GM10266 (cell line): ENCODE data around the gene KBTBD4.

Experiments used
- DNase-seq: peaks from one replicate; pipeline ENCODE4 v3.0.0; 2012; ENCODE audit errors: extremely low spot score
- TF ChIP-seq, protein P1 (sequence below): IDR thresholded peaks from 2 replicates; pipeline ENCODE4 v1.5.1; 2012; ENCODE audit warnings: mild to moderate bottlenecking, low read depth; ENCODE audit not compliant: control insufficient read depth, insufficient read depth; ENCODE audit errors: missing control alignments

KBTBD4 gene

DNA sequence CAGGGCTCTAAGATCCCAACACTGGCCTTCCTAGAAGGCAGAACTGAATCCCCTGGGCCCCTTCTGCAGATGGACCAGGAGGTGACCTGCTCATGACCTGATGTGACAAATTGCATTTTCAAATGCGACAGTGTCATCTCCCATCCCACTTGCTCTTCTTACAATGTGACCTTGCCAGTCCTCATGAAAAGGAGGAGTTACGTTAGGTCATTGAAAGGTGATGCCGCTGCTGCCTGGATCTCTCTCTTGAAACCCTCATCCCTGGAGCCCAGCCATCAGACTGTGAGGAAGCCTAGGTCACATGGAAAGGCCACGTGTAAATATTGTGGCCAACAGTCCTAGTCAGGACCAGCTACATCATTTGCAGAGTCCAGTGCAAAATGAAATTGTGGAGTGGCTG lies 21.1 kb upstream of the KBTBD4 start:
- TF ChIP-seq, protein P1, sequence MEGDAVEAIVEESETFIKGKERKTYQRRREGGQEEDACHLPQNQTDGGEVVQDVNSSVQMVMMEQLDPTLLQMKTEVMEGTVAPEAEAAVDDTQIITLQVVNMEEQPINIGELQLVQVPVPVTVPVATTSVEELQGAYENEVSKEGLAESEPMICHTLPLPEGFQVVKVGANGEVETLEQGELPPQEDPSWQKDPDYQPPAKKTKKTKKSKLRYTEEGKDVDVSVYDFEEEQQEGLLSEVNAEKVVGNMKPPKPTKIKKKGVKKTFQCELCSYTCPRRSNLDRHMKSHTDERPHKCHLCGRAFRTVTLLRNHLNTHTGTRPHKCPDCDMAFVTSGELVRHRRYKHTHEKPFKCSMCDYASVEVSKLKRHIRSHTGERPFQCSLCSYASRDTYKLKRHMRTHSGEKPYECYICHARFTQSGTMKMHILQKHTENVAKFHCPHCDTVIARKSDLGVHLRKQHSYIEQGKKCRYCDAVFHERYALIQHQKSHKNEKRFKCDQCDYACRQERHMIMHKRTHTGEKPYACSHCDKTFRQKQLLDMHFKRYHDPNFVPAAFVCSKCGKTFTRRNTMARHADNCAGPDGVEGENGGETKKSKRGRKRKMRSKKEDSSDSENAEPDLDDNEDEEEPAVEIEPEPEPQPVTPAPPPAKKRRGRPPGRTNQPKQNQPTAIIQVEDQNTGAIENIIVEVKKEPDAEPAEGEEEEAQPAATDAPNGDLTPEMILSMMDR, result no peak
- DNase-seq, result no peak

DNA sequence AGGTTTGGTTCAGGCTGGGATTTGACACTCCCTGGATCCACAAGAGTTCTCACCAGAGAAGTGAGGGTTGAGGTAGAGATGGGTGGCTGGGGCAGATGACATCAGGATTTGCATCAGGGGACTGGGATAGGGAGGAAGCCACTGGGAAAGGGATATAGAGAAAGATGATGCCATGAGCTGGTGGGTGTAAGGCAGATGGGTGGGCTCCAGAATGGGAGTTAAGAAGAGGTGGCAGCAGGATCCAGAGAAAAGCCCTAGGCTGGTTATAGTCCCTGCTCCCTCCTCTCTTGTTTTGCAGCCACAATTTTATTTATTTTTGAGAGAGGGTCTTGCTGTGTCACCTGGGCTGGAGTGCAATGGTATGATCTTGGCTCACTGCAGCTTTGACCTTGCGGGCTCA lies 17.2 kb upstream of the KBTBD4 start:
- DNase-seq, result no peak
- TF ChIP-seq, protein P1, result no peak

DNA sequence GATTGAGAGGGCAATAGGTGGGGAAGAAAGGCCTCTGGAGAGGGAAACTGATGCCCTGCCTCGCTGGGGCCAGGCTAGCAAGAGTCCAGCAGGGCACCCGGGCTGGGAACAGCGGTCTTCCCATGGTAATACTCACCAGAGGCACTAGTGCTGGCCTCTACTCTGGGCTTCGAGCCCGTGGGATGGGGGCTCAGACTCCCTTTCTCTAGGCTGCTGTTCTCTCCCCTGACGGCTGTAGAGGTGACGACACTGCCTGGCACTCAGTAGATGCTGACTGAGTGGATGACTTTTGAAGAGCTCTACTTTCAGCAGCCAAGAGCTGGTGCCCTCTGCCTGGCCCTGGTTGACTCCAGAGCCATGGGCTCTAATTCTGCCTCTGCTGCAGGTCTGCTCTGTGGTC lies 16.3 kb upstream of the KBTBD4 start:
- TF ChIP-seq, protein P1, result no peak
- DNase-seq, result no peak

DNA sequence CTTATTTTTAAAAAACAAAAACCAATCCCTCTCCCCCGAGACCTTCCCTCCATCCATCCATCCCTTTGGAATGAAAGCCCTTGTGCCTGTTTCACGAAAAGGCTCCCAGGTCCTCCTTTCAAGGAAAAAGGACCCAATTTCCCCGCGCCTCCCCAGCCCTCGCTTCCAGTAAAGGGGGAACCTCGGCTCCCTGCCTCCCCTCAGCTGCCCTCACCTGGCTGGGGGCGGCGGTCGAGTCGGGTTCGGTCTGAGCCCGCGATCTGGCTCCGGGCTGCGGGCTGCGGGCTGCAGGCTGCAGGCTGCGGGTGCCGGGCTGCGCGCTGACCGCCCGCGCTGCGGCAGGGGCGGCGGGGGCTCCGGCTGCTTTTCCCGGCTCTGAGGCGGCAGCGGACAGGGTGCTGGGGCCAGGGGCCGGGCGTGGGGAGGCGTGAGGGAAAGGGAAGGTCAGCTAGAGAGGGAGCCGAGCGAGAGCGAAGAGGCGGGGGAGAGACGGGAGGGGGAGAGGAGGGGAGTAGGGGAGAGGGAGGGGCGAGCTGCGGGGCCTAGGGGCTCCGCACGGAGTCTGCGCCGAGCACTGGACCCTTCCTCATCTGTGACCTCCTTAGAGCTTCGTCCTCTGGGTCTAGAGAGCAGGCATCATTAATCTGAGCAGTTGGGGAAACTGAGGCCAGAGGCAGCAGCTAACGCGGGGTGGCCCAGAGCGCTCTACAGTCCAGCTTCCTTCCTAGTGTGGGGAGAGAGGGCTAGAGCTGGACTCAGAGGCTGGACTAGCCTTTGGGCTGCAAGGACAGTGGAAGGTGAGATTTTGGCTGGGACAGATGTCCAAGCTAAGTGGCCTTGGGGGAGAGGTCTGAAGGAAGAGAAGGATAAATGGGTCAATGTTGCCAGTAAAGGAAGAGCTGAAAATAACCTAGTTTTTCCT lies 15.4 kb upstream of the KBTBD4 start, which contains the start of gene C1QTNF4:
Gene C1QTNF4, minus strand, starts transcription at position 478 of the 922 bp plus-strand sequence. CDS start 3,601 bp downstream, outside the sequence.
- TF ChIP-seq, protein P1, result no peak
- DNase-seq, result no peak

DNA sequence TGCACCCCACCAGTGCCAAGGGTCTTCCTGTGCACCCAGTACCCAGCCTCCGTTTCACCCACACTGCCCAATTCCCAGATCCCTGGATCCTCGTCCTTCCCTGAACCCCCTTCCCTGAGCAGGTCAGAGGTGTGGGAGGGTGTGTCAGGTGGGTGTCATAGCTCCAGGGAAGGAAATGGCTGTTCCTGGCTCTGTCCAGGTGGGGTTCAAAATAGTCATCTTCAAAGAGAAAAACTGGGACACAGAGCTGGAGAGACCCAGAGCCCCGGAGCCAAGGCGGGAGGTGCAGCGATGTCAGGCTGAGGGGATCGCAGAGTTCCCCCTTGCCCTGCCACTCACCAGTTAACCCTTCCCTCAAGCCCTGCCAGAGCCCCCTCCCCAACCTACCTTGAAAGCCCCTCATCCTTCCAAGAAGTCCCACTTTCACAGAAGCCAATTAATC lies 14.7 kb upstream of the KBTBD4 start:
- no peak for DNase-seq
- TF ChIP-seq, protein P1, result no peak

DNA sequence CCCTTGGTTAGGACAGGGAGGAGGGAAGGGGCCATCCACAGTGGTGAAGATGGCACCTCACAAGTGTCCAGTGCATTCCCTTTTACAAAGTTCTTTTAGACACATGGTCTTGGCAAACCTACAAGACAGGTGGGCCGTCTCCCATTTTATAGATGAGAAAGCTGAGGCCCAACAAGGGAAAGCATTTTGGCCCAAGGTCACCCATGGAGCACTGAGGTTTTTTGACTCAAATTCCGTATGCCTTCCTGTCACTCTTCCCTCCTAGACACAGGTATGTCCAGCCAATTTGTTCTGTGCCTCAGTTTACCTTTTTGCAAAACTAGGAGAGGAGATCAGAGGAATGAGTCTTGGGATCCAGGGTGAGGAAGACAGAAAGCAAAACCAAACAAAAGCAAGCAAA lies 14.2 kb upstream of the KBTBD4 start:
- DNase-seq, result no peak
- TF ChIP-seq, protein P1, result no peak

DNA sequence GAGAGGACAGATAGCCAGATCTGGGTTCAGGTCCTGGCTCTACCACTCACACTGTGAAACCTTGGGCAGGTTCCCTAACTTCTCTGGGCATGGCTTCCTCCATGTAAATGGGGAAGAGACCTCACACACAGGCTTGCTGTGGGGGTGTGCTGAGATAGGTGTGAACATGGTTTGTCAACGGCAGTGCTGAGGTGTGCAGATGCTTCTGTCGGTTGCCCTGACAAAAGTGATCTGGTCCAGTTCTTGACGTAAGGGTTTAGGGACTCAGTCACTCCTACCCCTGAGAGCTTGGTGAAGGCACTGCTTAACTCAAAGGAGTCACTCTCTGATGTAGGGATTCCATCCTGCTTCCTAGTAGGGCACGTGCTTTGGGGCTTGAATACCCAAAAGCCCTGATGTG lies 13.5 kb upstream of the KBTBD4 start:
- no peak for DNase-seq
- TF ChIP-seq, protein P1, result no peak
